Stimulated activated CD8-positive, alpha-beta memory T cell treated with anti-CD3 and anti-CD28 coated beads, Interleukin-12 subunit alpha, Interleukin-12 subunit beta, amount 100 ng/mL, for 24 hours (primary cell): ENCODE data around the gene DPP3.
A peak's percentile ranks its signal among the peaks of the same experiment; 100 is the strongest.
"Not testable (repeated sequence)": the region's sequence is repeated elsewhere in the genome, so short reads cannot be mapped to it uniquely, and the experiment has no call there.

Experiments used
- DNase-seq: peaks from one replicate; pipeline ENCODE4 v3.0.0-alpha.2; 2020; ENCODE audit errors: extremely low read depth

Gene DPP3

GRCh38 chr11:66532784-66533183 is 52.5 kb downstream of the DPP3 start:
- DNase-seq = no peak

DNA sequence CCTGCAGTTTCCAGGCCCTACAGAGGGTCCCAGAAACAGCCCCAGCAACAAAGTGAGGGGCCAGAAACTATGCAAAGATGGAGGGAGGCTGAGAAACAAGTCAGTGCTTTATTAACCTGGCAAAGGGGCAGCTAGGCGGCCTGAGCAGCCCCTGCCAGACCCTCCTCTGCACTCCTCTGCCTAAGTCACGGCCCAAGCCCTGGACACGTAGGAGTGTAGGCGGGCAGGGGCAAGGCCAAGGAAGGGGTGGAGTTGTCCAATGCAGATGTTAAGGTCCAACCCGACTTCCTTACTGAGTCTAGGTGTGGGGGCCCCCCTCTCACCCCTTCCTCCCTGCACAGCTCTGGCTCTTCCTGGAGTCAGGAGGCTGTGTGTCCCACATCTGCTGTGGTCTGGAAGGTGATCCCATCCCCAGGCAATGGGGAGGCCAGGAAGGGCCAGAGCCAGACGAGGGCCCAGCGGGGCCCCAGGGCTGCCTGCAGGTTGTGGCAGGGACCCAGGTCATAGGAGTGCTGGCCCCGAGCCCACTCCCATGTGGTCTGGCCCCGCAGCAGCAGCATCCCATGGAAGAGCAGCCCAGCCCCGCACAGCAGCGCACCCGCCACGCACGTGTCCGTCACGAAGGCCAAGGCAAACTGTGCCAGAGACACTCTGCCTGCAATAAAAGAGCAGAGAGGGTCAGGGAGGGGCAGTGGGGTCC is 59.1 kb downstream of the DPP3 start:
- no peak for DNase-seq

- no peak for DNase-seq
These were observed 59.6 kb downstream of the DPP3 start for GRCh38 chr11:66539870-66540213.

DNA sequence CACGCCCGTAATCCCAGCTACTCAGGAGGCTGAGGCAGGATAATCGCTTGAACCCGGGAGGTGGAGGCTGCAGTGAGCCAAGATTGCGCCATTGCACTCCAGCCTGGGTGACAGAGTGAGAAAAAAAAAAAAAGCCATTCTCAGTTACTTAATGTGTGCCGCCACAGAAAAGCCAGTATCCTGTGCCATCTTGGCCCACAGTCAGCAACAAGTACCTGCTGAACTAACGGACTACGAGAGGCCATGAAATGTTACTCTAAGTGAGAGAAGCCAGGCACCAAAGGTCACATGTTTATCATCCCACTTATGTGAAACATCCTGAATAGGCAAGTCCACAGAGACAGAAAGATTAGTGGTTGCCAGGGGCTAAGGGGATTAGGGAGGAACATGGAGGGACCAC is 60.4 kb downstream of the DPP3 start:
- DNase-seq = not testable (repeated sequence)

DNA sequence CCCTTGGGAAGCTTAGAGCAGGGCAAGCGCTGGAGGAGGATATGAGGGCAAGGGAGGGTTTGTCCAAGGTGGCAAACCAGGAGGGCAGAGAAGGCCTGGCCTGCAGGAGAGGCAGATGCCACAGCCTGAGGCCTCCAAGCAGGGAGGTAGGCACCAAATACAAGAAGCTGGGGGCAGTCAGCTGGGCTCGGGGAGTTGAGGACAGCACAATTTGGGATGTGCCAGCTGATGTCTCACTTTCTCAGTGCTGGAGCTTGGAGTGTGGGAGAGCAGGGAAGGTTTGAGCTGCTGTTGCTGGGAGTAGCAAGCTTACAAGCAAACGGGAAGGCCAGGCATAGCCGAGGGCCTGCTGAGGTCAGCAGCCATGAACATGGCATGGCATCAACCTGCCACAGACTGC is 61.7 kb downstream of the DPP3 start:
- DNase-seq = no peak

GRCh38 chr11:66542362-66542761 is 62.1 kb downstream of the DPP3 start:
- no peak for DNase-seq

DNA sequence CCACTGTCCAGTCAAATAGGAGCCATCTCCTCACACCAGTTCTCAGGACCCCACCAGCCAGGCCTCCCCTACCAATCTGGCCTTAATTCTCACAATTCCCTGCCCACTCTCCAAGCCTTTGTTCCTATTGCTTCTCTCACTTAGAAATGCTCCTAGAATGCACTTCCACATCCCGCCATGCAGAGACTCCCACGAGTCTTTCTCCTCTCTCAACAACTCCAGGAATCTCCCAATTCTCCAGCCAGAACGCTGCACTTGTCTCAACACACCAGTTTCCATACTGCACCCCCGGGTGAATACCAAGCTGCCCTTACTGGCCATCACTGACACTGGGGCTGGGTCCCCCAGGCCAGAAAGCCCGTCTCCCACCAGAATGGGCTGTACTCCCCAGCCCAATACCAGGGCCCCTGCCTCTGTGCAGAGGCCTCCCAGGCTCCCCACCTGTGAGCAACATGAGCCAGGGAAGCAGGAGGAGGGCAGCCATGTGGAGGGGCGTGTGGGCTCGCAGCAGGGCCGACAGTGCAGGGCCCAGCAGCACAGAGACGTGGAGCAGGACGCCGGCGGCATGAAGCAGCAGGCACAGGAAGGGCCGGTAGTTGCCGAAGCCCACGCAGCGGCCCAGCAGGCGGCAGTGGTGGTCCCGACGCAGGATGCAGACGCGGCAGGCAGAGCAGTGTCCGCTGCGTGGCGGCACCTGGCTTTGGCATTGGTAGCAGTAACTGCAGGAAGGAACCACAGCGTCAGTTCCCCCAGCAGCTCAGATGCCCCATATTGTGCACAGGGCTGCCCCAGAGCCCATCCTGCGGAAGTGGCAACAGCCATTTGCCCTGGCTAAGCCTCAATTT is 63.3 kb downstream of the DPP3 start:
- no peak for DNase-seq

- DNase-seq = not testable (repeated sequence)
These were observed 64.7 kb downstream of the DPP3 start for GRCh38 chr11:66544952-66545351.

DNA sequence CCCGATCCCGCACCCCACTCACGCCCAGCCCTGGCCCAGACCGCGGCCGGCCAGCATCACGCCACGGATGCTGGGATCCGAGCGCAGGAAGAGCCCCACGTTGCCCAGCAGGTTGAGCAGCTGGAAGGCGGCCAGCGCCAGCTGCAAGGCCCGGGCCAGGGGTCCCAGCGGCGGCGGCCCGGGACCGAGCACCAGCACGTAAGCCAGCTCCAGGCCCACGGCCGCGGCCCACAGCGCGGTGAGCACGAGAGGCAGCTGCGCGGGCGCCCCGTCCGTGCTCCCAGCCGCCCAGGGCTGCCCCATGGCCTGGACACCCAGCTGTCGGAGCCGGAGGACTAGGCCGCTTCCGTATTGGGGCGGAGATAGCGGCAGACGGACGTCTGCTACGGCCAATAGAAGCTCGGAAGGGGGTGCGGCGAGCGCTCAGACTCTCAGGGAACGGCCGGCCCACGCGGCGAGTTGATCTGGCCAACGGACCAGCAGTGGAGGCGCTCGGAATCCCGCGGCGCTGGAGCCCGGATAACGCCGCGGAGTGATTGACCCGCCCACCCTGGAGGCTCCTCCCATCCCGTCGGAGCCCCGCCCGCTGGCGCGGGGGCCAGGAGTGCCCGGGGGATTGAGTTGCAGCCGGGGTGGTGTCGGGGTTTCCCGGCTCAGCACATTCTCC is 65.6 kb downstream of the DPP3 start, which contains the start of gene ZDHHC24:
TSS of gene ZDHHC24 (minus strand) at position 348 of the 667 bp plus-strand sequence. CDS start at position 303, 45 bp downstream.
- peak; percentile 75 for DNase-seq

- no peak for DNase-seq
These were observed 66.2 kb downstream of the DPP3 start, which contains the start of gene ACTN3 for GRCh38 chr11:66546368-66546965. Gene ACTN3, plus strand, starts transcription at chr11:66546903. Its CDS starts 35 bp downstream, at chr11:66546938.

GRCh38 chr11:66546966-66547661 is 66.9 kb downstream of the DPP3 start:
- DNase-seq = no peak

GRCh38 chr11:66547662-66548009 is 67.4 kb downstream of the DPP3 start:
- DNase-seq = no peak

- no peak for DNase-seq
These were observed 67.8 kb downstream of the DPP3 start for GRCh38 chr11:66548041-66548440.

GRCh38 chr11:66548774-66549630 is 68.8 kb downstream of the DPP3 start:
- no peak for DNase-seq

DNA sequence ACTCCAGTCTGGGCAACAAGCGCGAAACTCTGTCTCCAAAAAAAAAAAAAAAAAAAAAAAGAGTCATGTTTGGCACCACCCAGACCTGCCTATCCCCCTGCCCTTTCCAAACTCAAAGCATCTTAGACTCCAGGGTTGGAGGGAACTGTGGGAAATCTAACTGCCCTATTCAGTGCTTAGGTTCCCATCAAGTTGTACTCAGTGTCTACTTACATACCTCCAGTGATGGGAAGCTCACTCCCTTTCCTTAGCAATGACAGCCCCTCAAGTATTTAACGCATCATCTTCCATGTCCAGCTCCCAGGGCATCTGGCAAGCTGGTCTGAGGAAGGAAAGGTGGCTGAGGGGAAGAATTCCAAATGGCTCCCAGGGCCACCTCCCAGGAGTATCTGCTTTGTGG is 69.5 kb downstream of the DPP3 start:
- DNase-seq = no peak

DNA sequence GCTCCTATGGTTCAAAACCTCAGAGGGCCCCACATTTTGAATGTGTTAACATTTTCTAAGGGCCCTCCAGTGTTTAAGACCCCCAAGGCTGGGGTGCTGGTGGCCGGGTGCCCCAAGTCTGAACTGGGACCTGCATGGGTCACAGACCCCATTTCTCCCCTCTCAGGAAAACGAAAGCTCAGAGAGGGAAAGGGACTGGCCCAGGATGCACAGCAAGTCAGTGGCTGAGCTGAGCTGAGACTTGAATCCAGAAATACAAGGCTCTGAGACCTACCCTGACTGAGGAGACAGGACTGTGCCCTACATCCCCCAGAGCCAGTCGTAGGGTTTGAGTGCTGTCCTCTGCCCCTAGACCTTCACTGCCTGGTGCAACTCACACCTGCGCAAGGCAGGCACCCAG is 70.7 kb downstream of the DPP3 start:
- no peak for DNase-seq

GRCh38 chr11:66554602-66555001 is 74.4 kb downstream of the DPP3 start:
- no peak for DNase-seq

DNA sequence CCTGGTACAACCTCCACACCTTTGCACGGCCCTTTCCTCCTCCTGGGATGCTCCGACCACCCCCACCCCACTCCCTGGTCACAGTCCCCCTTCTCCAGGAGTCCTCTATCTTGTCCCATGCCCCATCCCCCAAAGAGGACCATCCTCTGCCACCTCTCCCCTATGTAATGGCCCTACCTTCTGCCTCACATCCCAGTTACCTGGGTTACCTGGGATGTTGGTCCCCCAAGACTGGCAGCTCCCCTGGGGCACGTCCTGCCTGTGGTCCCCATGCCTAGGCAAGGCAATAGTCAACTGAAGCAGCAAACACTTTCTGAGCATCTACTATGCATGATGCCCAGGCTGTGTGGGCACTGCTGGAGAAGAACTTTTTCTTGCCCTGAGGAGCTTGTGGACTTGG is 75.2 kb downstream of the DPP3 start:
- no peak for DNase-seq

GRCh38 chr11:66556086-66556485 is 75.9 kb downstream of the DPP3 start:
- DNase-seq = no peak

DNA sequence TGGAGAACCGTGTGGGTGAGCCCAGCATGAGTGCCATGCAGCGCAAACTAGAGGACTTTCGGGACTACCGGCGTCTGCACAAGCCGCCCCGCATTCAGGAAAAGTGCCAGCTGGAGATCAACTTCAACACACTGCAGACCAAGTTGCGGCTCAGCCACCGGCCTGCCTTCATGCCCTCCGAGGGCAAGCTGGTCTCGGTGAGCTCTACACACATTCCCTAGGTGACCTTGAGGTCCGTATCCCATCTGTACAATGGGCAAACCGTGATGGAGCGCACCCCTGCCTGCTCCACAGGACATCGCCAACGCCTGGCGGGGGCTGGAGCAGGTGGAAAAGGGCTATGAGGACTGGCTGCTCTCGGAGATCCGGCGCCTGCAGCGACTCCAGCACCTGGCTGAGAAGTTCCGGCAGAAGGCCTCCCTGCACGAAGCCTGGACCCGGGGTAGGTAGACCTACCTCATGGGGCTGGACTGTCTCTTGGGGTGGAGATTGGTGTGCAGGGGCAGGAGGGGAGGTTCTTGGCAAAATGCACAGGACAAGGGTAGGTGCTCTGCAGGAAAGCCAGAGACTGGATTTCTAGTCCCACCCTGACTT is 77.6 kb downstream of the DPP3 start:
- DNase-seq = no peak
